Dermis microvascular lymphatic vessel endothelial cell (primary cell): ENCODE results near the gene RUBCNL. TPM values are rescaled to one million over a fixed set of nuclear protein-coding genes. Genes with fewer than 3 reads are reported as not detected.

Experiments used
- DNase-seq, 2 donors: peaks; one replicate each; pipeline versions ENCODE4 v3.0.0 to v3.0.0-alpha.2; 2010; ENCODE audit warnings: low read depth in 2 of 2
- total RNA-seq: library from RNA; depleted of rRNA; stranded (reverse); fragments of >200 nt; gene quantifications from 2 replicates; pipeline ENCODE4 v1.2.1, GENCODE V29; 2014

RUBCNL gene
- total RNA-seq, 1 donor from 2014 or later = under 0.01 TPM

- no peak for DNase-seq
Measured at GRCh38 chr13:46342538-46342937, 44.5 kb downstream of the RUBCNL start.

- peak in 1 of 2 donors; percentile 34 for DNase-seq
Measured at GRCh38 chr13:46341112-46341711, 45.8 kb downstream of the RUBCNL start.

GRCh38 chr13:46340631-46341111, 46.4 kb downstream of the RUBCNL start:
- DNase-seq = no peak

DNA sequence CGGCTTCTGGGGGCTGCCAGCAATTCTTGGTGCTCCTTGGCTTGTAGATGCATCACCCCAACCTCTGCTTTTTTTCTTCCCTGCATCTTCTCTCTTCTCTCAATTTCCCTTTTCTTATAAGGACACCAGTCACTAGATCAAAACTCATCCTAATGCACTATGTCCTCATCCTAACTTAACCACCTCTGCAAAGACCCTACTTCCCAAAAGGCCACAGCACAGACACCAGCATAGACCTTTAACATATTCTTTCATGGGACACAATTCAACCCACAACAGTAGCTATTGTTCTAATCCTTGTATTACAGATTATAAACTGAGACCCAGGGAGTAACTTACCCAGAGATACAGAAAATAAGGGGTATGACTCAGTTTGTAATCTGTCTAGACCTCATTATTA, 47.0 kb downstream of the RUBCNL start:
- DNase-seq = no peak

DNA sequence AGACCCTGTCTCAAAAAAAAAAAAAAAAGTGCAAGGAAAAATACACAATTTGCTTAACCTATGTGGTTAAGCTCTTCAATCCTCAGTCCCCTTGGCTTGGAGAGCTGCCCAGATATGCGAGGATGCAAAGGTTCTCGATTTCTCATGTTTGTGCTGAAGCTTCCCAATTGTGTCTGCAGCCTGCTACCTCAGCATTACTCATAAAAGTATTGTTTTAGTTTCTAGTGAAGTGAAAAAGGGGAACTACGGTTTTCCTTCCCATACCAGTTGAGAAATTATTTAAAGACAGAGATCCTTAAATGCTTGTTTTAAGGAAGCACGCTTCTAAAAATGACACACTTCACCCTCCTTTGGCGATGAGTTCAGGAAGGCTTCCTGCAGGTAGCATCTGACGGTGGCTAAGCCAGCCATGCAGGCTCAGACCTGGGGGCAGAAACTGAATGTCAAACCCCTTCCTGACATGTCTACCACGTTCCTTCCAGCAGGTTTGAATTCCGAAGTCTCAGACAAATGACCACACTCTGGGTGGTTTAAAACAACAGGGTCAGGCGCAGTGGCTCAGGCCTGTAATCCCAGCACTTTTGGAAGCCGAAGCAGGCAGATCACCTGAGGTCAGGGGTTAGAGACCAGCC, 47.9 kb downstream of the RUBCNL start:
- peak in 1 of 2 donors; percentile 75 for DNase-seq

DNA sequence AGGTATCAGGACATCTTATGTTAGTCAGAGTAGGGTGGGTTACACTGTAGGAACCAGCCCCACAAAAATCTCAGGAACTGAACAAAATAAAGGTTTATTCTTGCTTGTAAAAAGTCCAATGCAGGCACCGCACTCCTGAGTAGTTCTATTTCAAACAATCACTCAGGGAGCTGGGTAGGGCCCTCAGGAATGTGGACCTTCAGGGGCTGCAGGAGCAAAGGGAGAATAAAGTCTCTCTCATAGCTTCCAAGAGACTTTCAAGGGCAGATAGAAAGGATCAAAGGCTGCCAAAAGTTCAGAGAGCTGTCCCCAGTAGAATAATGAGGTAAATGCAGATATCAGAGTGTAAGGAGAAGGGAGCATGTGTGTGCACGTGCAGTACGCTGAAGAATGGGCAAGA, 49.4 kb downstream of the RUBCNL start:
- DNase-seq = no peak

DNA sequence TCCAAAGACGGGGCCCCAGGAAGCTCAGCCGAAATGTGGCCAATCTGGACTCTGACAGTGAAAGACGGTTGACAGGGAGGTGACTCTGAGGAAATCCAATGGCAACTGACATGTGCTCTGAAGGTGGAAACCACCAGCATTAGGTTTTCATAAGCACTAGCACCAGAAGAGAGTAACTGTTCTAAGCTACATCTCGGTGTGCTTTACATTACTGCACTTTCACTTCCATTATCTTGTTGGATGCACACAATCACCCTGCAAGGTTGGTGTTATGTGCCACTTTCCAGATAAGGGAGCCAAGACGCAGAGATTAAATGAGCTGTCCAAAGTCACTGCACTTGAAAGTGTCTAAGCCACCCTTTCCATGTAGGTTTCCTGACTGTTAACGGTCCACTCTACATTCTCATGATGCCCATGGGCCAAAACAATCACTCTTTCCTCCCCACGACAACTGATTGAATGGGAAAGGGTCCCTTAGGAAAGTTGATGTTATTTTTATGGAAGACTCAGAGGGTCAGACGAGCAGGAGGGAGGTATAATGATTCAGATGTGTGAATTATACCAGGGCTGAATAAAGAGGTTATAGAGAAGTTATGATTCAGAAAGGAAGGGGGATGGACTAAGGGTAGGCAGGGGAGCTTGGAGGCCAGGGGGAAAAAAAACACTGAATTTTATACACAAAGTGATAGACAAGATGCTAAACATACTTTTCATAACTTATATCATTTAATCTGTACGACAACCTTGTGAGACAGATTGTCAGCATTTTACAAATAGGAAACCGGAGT, 52.8 kb downstream of the RUBCNL start:
- no peak for DNase-seq

DNA sequence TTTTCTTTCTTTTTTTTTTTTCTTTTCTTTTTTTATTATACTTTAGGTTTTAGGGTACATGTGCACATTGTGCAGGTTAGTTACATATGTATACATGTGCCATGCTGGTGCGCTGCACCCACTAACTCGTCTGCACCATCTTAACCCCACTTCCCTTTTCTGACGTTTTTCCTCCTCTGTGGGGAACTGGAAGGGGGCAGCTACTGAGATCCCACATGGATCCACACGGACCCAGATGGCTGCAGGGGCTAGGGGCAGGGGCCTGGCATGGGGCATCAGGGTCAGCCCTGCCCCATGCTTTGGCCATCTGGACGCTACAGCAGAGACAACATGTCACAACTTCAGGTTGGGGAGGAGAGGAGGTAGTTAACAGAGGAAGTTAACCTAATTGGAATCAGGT, 54.3 kb downstream of the RUBCNL start:
- no peak for DNase-seq

GRCh38 chr13:46329624-46330023, 57.4 kb downstream of the RUBCNL start:
- DNase-seq = no peak

GRCh38 chr13:46327246-46327645, 59.8 kb downstream of the RUBCNL start:
- DNase-seq = no peak

GRCh38 chr13:46324976-46325375, 62.1 kb downstream of the RUBCNL start:
- DNase-seq = no peak

GRCh38 chr13:46321494-46322225, 65.4 kb downstream of the RUBCNL start:
- peak; percentile 14 to 60 for DNase-seq

- DNase-seq = no peak
Measured at GRCh38 chr13:46320821-46321220, 66.2 kb downstream of the RUBCNL start.

- no peak for DNase-seq
Measured at GRCh38 chr13:46320406-46320805, 66.6 kb downstream of the RUBCNL start.

DNA sequence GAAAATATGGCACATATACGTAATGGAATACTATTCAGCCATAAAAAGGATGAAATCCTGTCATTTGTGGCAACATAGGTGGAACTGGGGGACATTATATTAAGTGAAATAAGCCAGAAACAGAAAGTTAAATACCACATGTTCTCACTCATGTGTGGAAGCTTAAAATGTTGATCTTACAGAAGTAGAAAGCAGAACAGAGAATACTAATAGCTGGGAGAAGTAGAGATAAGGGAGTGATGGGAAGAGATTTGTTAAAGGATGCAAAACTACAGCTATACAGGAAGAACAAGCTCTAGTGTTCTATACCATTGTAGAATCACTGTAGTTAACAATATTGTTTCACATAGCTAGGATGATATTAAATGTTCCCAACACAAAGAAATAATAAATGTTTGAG, 68.1 kb downstream of the RUBCNL start:
- DNase-seq = no peak

DNA sequence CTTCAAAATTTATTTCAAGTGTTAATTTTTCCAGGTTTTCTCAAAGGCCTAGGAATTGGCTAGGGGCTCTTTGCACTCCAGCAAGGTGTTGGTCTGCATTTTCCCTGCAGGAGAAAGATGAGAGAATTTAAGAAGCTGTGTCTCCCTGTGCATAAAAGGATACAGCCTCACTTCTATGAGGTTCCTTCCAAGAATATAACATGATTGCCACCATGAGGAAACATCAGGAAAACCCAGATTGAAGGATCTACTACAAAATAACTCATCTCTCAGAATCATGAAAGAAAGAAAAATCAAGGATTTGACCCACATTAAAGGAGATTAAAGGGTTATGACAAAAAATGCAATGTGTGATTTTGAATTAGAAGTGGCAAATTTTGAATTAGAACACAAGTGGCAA, 69.9 kb downstream of the RUBCNL start:
- no peak for DNase-seq

DNA sequence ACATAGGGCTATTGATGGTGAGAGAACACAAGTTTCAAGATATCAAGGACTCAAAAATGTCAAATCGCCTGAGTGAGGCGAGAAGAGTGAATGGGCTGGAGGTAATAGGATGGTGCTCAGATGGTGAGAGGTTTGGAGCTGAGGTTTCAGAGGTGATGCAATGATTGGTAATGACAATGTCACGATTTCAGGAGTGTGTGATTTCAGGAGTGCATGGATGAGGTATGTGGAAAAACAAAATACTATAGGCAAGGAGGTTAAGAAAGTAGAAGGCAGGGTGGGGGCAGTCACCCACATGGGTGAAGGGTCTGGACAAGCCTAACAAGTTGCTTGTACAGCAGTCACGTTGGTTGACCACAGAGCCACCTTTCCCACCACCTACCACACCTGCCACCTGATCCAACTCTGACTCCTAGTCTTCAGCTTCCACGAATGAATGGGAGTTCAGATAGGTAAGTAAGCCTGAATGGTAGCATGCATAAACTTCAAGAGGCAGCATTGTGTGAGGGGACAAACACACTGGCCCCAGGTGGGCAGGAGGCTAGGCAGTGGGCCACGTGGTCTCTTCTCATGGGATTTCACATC, 71.5 kb downstream of the RUBCNL start:
- no peak for DNase-seq

- DNase-seq = no peak
Measured at GRCh38 chr13:46315036-46315435, 72.0 kb downstream of the RUBCNL start.

DNA sequence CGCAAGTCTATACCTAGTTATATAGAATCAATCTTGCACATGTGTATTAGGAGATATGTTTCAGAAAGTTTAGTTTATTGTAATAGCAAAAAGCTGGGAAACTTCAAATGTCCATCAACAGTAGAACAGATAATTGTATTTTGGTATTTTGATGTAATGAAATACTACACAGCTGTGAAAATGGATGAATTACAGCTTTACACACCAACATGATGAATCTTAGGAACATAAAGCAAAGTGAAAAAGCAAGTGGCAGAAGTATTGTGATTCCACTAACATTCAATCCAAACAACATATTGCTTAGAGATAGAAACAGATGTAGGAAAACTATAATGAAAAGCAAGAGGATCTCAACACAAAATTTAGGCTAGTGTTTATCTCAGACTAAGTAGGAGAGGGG, 72.5 kb downstream of the RUBCNL start:
- no peak for DNase-seq

DNA sequence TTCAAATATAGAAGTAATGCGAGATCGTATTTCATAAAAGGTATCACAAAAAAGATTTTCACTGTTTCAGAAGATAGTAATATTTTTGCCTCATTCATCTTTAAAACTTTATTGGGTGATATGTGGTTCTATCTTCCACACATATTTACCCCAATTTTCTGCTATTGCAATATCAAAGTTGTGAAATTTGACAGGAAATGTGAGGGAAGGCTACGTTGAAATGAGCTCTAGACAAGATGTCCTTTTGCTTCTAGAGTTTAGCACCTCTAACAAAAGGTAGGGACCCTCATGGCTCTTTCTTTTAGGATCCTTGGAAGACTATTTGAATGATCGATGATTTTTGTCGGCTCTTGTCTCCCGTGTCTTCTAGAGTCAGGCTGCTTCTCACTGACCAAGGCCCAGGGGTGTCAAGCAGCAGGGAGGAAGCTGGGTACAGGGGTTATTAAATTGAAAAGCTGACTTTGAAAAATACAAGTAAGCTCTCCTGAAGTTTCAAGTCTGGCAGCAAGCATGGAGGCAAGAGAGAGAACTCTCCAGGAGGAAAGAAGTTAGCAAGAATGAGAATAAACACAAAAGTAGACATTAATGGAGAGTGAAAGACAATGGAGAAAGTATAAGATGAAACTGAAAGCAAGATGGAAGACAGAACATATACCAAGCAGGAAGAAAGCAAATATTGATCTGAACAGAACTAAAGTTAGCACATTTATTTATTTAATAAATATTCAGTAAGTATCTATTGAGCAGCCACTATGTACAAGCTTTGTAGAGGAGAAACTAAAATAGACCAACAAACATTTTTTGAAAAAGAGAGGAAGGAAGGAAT, 73.4 kb downstream of the RUBCNL start:
- DNase-seq = no peak

GRCh38 chr13:46313024-46313423, 74.0 kb downstream of the RUBCNL start:
- no peak for DNase-seq
